SH-SY5Y (cell line): ENCODE measurements around the gene KRTAP1-5.

Source experiments
- GATA2 ChIP-seq: IDR thresholded peaks from 2 replicates; pipeline ENCODE4 v1.6.1; 2011; ENCODE audit warnings: mild to moderate bottlenecking, low read depth, low read length
- GATA3 ChIP-seq: IDR thresholded peaks from 2 replicates; pipeline ENCODE4 v1.6.1; 2011; ENCODE audit warnings: low read depth, mild to moderate bottlenecking, low read length, moderate library complexity

- TF ChIP-seq GATA3 (no peak), GATA2 (no peak)
Measured at GRCh38 chr17:40997361-40997760, 29.6 kb downstream of the KRTAP1-5 start.
